Measurements from ENCODE around the gene PSD2.

DNA sequence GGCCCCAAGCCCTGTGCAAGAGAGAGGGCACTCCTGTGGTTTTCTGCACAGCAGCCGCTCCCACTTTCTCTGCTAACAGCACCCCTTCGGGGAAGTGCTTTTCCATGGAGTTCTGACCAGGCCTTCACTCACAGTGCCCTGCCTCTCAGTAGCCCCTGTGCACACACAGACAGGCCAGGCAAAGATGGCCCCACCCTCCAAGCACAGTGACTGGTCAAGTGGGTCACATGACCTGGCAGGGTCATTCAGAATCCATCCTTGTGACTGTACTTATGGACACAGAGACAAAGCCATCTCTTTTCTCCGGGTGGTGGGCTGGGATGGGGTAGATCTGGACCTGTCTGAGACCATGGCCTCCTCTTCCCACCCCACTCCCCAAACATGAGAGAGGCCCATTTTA lies 82.5 kb downstream of the PSD2 start:
- no peak for TF ChIP-seq EP300 (IDR thresholded peaks at IDR 0.05)
- TF ChIP-seq, protein P1, sequence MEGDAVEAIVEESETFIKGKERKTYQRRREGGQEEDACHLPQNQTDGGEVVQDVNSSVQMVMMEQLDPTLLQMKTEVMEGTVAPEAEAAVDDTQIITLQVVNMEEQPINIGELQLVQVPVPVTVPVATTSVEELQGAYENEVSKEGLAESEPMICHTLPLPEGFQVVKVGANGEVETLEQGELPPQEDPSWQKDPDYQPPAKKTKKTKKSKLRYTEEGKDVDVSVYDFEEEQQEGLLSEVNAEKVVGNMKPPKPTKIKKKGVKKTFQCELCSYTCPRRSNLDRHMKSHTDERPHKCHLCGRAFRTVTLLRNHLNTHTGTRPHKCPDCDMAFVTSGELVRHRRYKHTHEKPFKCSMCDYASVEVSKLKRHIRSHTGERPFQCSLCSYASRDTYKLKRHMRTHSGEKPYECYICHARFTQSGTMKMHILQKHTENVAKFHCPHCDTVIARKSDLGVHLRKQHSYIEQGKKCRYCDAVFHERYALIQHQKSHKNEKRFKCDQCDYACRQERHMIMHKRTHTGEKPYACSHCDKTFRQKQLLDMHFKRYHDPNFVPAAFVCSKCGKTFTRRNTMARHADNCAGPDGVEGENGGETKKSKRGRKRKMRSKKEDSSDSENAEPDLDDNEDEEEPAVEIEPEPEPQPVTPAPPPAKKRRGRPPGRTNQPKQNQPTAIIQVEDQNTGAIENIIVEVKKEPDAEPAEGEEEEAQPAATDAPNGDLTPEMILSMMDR (IDR thresholded peaks at IDR 0.05): no peak
- no peak for TF ChIP-seq POLR2AphosphoS5 (IDR thresholded peaks at IDR 0.05)
